DND-41 (cell line): ENCODE data around the gene GABARAPL1.

ENCODE experiments used
- ATAC-seq: fragments of 200-7000 bp; cut with Tn5 transposase; 3 replicates; pipeline ENCODE4 v1.9.1; 2021; ENCODE audit warnings: low read depth; ENCODE audit not compliant: insufficient read depth
- DNase-seq: peaks from one replicate; pipeline ENCODE4 v3.0.0-alpha.2; 2020
- H2AFZ ChIP-seq: 2 replicates; pipeline ENCODE4 v1.6.0; 2012; ENCODE audit warnings: low read depth, low read length
- H3K27ac ChIP-seq: 2 replicates; pipeline ENCODE4 v1.5.1; 2012; ENCODE audit warnings: low read length, inconsistent platforms
- H3K27me3 ChIP-seq: fragments of 200-600 bp; sonication (generic); 2 replicates; pipeline ENCODE4 v1.6.0; 2012; ENCODE audit warnings: low read length, mild to moderate bottlenecking, inconsistent platforms; ENCODE audit not compliant: insufficient read depth, poor library complexity
- H3K36me3 ChIP-seq: 2 replicates; pipeline ENCODE4 v1.5.1; 2012; ENCODE audit warnings: low read length, inconsistent platforms; ENCODE audit not compliant: insufficient read depth
- H3K4me1 ChIP-seq: 2 replicates; pipeline ENCODE4 v1.5.1; 2012; ENCODE audit warnings: mild to moderate bottlenecking, low read length; ENCODE audit not compliant: insufficient read depth
- H3K4me2 ChIP-seq: 2 replicates; pipeline ENCODE4 v1.6.0; 2012; ENCODE audit warnings: mild to moderate bottlenecking, moderate library complexity, low read length, inconsistent platforms; ENCODE audit not compliant: insufficient read depth
- H3K4me3 ChIP-seq, 2 experiments: fragments of 200-600 bp in 1 of 2; shearing (Covaris generic) in 1 of 2; 2 replicates each; pipeline ENCODE4 v1.5.1; 2012 to 2016; ENCODE audit warnings: inconsistent platforms in 2 of 2, low read length in 2 of 2, mild to moderate bottlenecking in 2 of 2, low read depth in 1 of 2, moderate library complexity in 1 of 2
- H3K79me2 ChIP-seq: 2 replicates; pipeline ENCODE4 v1.6.0; 2012; ENCODE audit warnings: low read length, inconsistent platforms; ENCODE audit not compliant: insufficient read depth
- H3K9ac ChIP-seq: 2 replicates; pipeline ENCODE4 v1.6.0; 2012; ENCODE audit warnings: low read depth, mild to moderate bottlenecking, inconsistent platforms, low read length, moderate library complexity
- H3K9me3 ChIP-seq: 2 replicates; pipeline ENCODE4 v1.5.1; 2012; ENCODE audit warnings: low read length, moderate library complexity, mild to moderate bottlenecking, inconsistent platforms; ENCODE audit not compliant: insufficient read depth, severe bottlenecking
- H4K20me1 ChIP-seq: 2 replicates; pipeline ENCODE4 v1.6.0; 2012; ENCODE audit warnings: low read length; ENCODE audit not compliant: insufficient read depth
- CTCF ChIP-seq: IDR thresholded peaks from 2 replicates; pipeline ENCODE4 v1.5.1; 2012; ENCODE audit warnings: borderline replicate concordance, low read length, moderate library complexity, mild to moderate bottlenecking; ENCODE audit not compliant: poor library complexity, severe bottlenecking; ENCODE audit errors: extremely low read depth
- EZH2 ChIP-seq: IDR thresholded peaks from 3 replicates; pipeline ENCODE4 v1.6.1; 2012; ENCODE audit warnings: borderline replicate concordance, low read depth, mild to moderate bottlenecking, moderate library complexity, low read length, inconsistent platforms; ENCODE audit not compliant: severe bottlenecking

The GABARAPL1 gene

DNA sequence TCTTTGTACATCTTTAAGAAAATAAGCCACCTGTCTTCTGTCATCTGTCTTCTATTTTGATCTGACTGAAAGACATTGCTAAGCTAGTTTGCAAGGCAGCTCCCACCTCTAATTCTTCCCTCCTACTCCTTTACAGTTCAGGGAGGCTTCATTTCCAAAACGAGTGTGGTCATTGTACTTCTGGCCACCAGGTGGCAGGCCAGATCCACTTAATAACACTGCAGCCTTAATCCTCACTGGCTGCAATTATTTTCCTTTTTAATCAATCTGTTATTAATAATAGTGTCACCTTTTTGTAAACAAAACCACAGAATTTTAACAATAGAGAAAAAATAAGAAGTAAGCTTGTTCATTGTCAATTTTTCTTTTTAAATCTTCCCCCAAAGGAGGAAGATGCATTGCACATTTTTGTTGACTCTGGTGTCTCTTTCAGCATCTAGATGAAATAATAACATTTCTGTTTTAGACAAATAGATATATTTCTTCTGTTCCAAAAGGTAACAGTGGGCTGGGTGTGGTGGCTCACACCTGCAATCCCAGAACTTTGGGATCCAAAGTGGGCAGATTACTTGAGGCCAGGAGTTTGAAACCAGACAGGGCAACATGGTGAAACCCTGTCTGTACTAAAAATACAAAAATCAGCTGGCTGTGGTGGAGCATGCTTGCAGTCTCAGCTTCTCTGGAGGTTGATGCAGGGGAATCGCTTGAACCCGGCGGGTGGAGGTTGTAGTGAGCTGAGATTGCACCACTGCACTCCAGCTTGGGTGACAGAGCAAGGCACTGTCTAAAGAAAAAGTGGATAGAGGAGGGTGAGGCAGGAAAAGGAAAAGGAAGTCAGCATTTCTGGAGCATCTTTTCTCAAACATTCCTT, 23.3 kb downstream of the GABARAPL1 start:
- H3K9ac ChIP-seq = no peak overlapping the region
- no peak overlapping the region for H3K4me3 ChIP-seq
- TF ChIP-seq CTCF (peak; percentile 88), EZH2 (no peak)
- peak; percentile 39 for DNase-seq
- H3K27me3 ChIP-seq = no peaks in the 10 kb centered on the region
- H3K4me1 ChIP-seq = no peaks in the 10 kb centered on the region
- H4K20me1 ChIP-seq = no peaks in the 10 kb centered on the region
- H3K9me3 ChIP-seq = peaks cover 13% of the 10 kb centered on the region
- H3K36me3 ChIP-seq = no peaks in the 10 kb centered on the region
- H2AFZ ChIP-seq = no peak overlapping the region
- H3K27ac ChIP-seq = no peak overlapping the region
- H3K79me2 ChIP-seq = no peaks in the 10 kb centered on the region
- no peak overlapping the region for H3K4me2 ChIP-seq
- peak; percentile 78 for ATAC-seq

GRCh38 chr12:10236720-10237119, 24.0 kb downstream of the GABARAPL1 start:
- no peak for ATAC-seq
- Histone ChIP-seq H3K9me3 (peaks cover 13% of the 10 kb centered on the region), H3K36me3 (no peaks in the 10 kb centered on the region), H3K4me2 (no peak overlapping the region), H4K20me1 (no peaks in the 10 kb centered on the region), H3K9ac (no peak overlapping the region), H3K4me3 (no peak overlapping the region), H3K4me1 (no peaks in the 10 kb centered on the region), H3K79me2 (no peaks in the 10 kb centered on the region), H2AFZ (no peak overlapping the region), H3K27me3 (no peaks in the 10 kb centered on the region), H3K27ac (no peak overlapping the region)
- DNase-seq = no peak
- no peak for TF ChIP-seq EZH2
- TF ChIP-seq CTCF = no peak

DNA sequence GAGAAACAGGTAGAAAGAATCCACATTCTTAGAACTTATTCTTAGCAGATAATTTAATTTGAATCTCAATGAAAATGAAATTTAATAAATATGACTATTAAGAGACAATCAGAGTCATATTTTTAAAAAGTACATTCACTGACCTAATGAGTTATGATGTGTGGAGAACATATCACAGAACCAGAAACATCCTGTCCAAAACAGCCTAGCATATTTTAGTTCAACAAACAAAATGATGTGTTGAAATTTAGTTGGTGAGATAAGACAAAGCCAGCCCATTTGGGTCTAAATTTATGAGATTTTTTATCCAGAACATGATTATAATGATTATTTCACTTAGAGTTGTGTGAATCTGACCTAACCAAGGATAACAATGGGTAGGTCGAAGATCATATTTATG, 25.8 kb downstream of the GABARAPL1 start:
- no peak overlapping the region for H3K4me3 ChIP-seq
- no peak overlapping the region for H3K4me2 ChIP-seq
- H3K4me1 ChIP-seq = peaks cover 13% of the 10 kb centered on the region
- ATAC-seq (no peak), DNase-seq (no peak)
- H3K9ac ChIP-seq = no peak overlapping the region
- no peak overlapping the region for H3K27ac ChIP-seq
- H3K79me2 ChIP-seq = no peaks in the 10 kb centered on the region
- no peaks in the 10 kb centered on the region for H3K36me3 ChIP-seq
- TF ChIP-seq EZH2 (no peak), CTCF (no peak)
- no peaks in the 10 kb centered on the region for H3K27me3 ChIP-seq
- H2AFZ ChIP-seq = no peak overlapping the region
- no peaks in the 10 kb centered on the region for H4K20me1 ChIP-seq
- H3K9me3 ChIP-seq = peaks cover 13% of the 10 kb centered on the region
